Effector CD8-positive, alpha-beta T cell (primary cell): Measurements from ENCODE around the gene ETV6.
"Not testable (repeated sequence)": the region's sequence is repeated elsewhere in the genome, so short reads cannot be mapped to it uniquely, and the experiment has no call there.

Experiments used
- DNase-seq: peaks from one replicate; lab custom pipeline; 2025; lab: John Stamatoyannopoulos, UW

The ETV6 gene

GRCh38 chr12:11884706-11885105 lies 235.2 kb downstream of the ETV6 start:
- no peak for DNase-seq

GRCh38 chr12:11885261-11886038 lies 236.0 kb downstream of the ETV6 start:
- DNase-seq = no peak

DNA sequence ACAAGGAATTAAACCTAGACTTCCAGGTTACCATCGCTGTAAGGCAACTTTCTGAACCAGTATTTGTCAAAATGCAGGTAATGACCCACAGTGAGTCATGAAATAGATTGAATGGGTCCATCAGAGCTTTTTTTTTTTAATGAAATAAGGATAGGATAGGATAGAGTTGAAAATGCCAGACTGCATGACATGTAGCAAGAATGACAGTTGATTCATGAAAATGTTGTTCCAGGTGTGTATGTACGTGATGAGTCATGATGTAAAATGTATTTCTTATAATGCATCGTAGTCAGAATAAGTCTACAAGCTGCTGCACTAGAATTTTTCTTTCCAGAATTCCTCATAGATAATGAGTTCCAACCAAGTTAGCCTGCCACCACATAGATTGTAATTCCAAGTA lies 236.9 kb downstream of the ETV6 start:
- DNase-seq = no peak

DNA sequence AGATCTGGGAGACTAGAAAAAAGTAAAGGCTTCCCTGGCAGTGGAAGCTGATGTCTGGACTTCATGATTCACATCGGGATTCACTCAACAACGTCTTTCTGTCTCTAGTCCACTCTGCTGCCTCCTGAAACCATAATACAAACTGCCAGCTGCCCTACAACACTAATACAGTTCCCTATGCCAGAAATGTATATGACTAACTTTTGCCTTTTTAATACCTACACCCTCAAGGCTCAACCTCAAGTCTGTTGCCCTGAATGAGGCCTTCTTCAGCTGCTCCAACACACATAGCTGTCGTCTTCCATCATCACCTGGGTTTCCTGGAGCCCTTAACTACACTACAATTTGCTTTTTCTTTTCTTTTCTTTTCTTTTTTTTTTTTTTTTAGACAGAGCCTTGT lies 238.6 kb downstream of the ETV6 start:
- DNase-seq = no peak

- DNase-seq = no peak
Observed at GRCh38 chr12:11891346-11891745, 241.9 kb downstream of the ETV6 start.

DNA sequence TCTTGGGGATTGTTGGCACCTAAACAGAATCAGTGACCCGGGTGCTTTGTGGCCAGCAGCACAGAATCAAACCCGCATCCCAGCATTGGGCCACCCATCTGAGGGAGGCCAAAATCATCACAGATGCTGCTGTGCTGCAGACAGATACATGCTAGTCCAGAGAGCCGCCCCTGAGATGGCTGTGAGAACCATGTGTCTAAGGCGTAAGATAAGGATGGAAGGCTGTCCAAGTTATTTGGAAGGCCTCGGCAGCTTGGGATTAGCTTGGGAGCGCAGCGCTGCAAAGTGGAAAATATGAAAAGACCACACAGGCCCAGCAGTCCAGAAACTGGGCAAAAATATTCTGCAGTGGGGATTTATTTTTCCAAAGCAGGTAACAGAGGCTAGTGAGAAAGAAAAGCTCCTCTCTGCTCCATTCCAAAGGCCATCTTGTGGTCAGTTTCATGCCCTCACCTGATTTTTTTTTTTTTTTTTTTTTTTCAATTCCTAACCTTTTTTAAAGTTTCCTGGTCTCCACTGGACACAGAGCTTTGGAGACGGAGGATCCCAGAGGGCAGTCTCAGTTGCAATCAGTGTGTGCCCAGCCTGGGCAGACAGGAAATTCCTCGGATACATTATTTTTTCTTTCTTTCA lies 242.4 kb downstream of the ETV6 start:
- DNase-seq = no peak

DNA sequence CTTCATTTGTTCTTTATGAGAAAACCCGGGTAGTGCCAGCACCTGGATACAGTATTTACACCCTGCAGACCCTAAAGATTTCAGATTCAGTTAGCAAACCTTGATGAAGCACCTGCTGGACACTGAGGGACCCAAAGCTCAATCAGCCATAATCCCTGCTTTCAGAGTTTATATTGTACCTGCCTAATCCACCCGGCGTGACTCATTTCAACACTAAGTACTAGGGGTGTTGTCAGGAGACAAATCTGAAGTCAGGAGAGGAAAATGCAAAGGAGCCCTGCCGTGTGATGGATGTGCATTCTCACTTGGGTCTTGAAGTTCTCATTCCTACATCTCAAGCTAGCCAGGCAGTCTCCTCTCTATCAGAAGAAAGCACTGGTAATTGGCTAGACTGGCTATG lies 244.5 kb downstream of the ETV6 start:
- no peak for DNase-seq

DNA sequence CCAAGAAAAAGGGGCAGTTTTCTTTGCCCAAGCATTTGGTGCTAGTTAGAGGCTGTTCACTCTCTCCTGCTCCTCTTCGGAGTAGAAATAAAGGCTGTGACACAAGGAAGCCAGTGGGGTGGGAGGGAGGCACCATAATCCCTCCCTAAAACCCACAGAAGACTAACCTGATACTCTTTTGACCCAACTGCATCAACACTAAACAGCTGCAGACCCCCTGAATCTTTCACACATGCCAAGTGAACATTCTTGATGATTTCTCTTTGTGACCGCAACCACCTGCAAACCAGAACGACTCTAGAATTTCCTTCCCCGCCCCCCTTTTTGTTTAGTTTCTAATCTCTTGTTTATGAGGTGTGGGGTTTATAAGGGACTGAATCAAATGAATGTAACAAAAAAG lies 245.4 kb downstream of the ETV6 start:
- no peak for DNase-seq

GRCh38 chr12:11895421-11896078 lies 246.1 kb downstream of the ETV6 start:
- no peak for DNase-seq

DNA sequence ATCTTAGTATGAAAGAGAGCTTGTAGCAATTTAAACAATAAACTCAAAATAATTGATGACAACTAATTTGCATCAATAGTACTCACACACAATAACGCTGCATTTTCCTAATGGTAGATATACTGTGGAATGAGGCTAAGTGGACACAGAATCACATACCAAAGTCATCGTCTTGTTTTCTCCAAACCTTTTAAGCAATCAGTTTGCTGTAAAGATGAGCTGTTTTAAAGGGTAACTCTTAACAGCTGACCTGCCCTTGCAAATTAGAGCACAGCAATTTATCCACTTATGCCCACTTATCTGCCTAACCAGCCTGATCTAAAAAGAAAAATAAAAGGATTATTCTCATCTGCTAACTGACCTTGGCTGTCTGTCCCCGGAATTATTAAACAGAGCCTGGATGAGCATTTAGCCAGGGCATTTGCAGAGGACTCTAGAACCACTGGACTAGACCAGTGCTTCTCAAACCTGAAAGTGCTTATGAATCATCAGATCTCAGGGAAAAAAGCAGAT lies 247.0 kb downstream of the ETV6 start:
- no peak for DNase-seq

DNA sequence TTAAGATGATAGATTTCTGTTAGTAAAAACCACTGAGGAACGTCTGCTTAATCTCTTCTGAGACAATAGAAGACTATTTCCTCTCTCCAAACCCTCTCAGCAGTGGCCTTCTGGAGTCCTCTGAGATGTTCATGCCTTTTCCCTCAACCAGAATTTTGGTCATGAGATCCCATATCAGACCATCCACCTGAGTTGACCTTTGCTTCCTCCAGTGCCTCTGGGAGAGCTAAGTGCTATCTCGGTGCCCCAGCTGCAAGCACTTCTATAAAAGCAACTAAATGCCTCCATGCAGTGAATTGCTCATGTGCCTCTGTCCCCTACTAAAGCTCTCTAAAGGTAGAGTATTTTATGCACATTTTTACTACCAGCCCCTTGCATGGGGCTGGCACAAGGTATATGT lies 248.4 kb downstream of the ETV6 start:
- no peak for DNase-seq

DNA sequence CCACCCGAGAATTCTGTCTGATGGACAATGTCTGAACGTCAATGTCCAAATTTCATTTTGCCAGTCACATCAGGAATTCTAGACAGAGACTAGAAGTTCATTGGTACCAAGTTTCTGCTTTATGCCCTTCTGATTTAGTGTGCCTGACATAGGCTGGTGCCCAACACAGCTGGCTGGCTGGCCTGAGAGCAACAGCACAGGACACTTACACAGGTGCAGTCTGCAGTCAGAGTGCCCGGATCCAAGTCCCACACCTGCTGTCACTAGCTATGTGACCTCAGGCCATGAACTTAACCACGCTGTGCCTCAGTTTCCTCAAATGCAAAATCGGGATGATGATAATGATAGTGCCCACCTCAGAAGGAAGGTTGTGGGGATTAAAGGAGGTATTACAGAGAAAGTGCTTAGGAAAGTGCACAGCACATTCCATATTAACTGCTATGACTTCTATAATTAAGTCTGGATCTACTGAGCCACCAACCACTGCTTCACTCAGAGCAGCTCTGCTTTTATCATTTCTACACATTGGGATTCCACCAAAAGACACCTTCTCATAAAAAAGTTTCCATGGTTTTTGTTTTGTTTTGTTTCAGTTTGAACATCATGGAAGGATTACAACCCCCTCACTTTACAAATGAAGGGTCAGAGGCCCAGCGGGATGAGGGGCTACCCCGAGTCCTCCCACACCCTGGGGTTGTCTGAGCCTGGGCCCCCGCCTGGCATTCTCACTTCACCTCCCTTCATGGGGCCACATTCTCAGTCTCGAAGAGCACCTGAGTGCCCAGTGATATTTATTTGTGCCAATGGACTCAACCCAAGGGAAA lies 252.4 kb downstream of the ETV6 start:
- no peak for DNase-seq

DNA sequence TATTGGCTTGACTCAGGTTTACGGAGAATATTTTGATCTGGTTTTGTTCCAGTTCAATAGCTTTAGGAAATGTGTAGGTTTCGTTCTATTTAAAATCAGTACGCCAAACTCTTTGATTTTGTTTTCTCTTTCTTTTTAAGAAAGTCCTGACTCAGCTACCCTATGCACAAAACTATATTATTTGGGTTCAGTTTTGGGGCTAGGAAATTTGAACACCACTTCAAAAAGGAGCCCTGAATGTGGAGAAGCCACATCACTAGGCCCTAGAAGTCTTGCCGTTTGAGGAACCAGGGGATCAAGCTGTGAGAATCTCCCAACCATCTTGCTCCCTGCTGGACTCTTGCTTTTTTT lies 253.0 kb downstream of the ETV6 start:
- DNase-seq = no peak

GRCh38 chr12:11904124-11904523 lies 254.7 kb downstream of the ETV6 start:
- DNase-seq = no peak

DNA sequence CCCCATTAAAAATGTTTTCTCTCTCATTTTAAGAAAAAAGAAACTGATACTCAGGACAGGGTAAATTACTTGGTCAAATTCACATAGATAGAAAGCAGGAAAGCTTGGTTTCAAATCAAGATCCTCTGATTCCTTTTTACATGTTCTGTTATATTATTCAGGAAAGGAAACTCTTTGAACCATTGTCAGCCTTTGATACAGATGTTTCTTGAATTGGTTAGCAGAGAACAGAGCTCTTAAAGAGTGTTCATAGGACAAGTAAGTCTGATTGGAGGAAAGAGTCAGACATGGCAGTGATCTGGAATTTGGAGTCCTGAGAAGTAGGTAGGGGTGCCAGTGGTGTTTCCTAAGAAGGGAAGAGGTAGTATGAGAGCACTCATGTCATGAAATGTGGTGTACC lies 256.1 kb downstream of the ETV6 start:
- DNase-seq = no peak

DNA sequence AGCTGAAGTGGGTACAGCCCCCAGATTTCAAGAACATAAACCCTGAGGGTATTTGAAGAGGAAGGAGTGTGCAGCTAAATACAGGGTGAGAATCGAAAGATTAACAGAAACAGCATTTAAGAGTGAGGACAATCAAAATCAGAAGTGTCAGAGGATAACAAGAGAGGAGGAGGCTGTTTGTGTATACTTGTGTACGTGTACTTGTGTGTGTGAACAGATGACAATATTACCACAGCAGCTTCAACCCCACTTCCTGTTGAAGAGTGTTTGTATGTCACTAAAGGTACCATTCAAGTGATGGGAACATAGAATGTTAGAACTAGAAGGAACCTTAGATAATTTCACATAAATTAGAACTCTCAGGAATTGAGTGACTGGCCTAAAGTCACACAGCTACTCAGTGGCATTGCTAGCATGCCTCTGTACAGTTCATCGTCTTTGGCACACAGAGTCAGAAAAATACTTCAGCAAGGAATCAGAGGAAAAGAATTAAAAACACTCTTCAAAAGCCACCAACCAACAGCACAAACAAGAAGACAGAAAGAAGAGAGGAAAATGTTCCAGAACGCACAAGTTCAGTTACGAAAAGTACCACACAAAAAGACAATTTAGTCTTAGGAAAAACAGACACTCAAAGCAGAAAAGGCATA lies 256.9 kb downstream of the ETV6 start:
- DNase-seq = no peak

DNA sequence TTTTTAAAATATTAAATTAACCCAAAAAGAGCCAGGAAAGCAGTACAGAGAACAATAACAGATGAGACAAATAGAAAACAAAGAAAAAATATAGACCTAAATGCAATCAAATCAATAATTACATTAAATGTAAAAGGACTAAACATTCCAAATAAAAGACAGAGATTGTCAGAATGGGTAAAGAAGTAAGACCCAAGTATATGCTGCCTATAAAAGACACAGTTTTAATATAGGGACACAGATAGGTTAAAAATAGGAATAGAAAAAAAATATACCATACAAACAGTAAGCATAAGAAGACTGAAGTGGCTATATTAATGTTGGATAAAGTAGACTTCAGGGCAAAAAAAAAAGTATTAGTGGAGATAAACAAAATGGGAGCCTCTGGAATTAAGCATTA lies 258.2 kb downstream of the ETV6 start:
- no peak for DNase-seq

GRCh38 chr12:11909406-11909805 lies 259.9 kb downstream of the ETV6 start:
- DNase-seq = not testable (repeated sequence)

GRCh38 chr12:11916113-11916512 lies 266.6 kb downstream of the ETV6 start:
- no peak for DNase-seq

GRCh38 chr12:11916771-11917170 lies 267.3 kb downstream of the ETV6 start:
- DNase-seq = no peak

DNA sequence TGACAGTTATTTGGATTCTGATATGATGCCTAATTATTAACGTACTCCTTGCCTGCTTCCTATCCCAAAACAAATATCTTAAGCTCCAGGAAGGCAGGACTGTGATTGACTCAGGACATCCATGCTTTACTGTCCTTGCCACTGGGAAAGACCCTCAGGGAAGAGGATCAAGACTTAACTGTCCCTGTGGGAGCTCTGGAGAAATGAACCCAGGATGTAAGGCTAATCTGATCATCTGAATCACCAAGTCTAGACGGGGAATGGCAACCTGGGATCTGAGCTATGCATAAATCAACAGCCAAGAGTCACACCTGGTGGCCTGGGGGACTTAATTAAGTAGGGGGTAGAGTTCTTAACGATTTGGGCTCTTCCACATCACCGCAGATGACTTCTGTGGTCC lies 268.0 kb downstream of the ETV6 start:
- DNase-seq = no peak

- DNase-seq = no peak
Observed at GRCh38 chr12:11920231-11920630, 270.8 kb downstream of the ETV6 start.
